ENCODE results near the gene SPTA1. TPM values are rescaled to one million over a fixed set of nuclear protein-coding genes. Genes with fewer than 3 reads are reported as not detected.

Gene SPTA1
- total and polyA plus RNA-seq, 2 of the 8 experiments (the other 6 are each of a cell fraction or from before 2014, with no cell fraction given) = not detected

DNA sequence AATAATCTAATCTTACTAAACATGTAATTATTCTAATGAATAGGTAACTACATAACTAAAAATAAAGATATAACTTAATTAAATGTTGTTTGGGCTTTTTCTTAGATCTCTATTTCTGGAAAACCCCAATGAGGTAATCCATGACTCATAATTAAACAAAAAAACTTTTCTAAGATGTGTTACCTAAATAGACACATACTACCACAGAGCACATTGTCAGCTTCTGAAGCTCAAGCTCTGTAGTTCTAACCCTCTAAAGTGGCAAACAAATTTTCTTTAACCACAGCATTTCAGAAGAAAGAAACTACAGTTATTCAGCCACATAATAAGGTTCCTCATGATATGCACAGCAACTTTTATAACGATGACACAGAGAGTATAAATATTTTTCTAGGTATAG is 29.8 kb upstream of the SPTA1 start:
- no peak overlapping the region for H2AK5ac ChIP-seq (ENCODE audit: low read depth, low read length)
- CTCF ChIA-PET (ENCODE audit: partially characterized antibody) = no interaction called here
- WGBS, 2 experiments (ENCODE audit: extremely low coverage in 1 of 2, insufficient coverage in 1 of 2, insufficient read length in 1 of 2, insufficient replicate concordance in 2 of 2, low coverage in 1 of 2, low lambda C conversion rate in 2 of 2, missing lambda C conversion rate in 1 of 2) = 89% methylated on average over 1 of the region's 1 CpG; no CpG with 5 or more reads in 1 of the 2 experiments
- TF ChIP-seq HDAC2 (IDR thresholded peaks at IDR 0.05; ENCODE audit: borderline replicate concordance in 1 of 2, low read depth in 2 of 2, low read length in 2 of 2) (no peak), YY1 (IDR thresholded peaks at IDR 0.05; ENCODE audit: low read depth, low read length) (no peak)

More for the DNA sequence above, 29.8 kb upstream of the SPTA1 start:
- no peak overlapping the region for H3K23ac ChIP-seq (ENCODE audit: insufficient read length)
- H3K27ac ChIP-seq (ENCODE audit: low read depth, low read length) = no peak overlapping the region
- POLR2A ChIA-PET (ENCODE audit: partially characterized antibody) = no interaction called here
- no peaks in the 10 kb centered on the region for H4K20me1 ChIP-seq (replicated peaks in 1 of 2; ENCODE audit: control insufficient read depth in 1 of 2, insufficient read depth in 2 of 2, low read length in 2 of 2)
- no peak overlapping the region for H2BK5ac ChIP-seq (ENCODE audit: low read depth, low read length)
- H3K23me2 ChIP-seq (ENCODE audit: low read depth, low read length) = no peaks in the 10 kb centered on the region
- H3K4me1 ChIP-seq (replicated peaks in 1 of 4; ENCODE audit: control insufficient read depth in 3 of 4, insufficient read depth in 4 of 4, low read length in 3 of 4) = no peaks in the 10 kb centered on the region
- H3K18ac ChIP-seq (ENCODE audit: extremely low read depth, low read length) = no peak overlapping the region
- FAIRE-seq = no peak
- no peaks in the 10 kb centered on the region for H3K36me3 ChIP-seq (ENCODE audit: control insufficient read depth in 2 of 4, insufficient read depth in 4 of 4, low read length in 3 of 4)
- no peak overlapping the region for H3K4me3 ChIP-seq (ENCODE audit: extremely low read depth in 1 of 4, insufficient read depth in 2 of 4, low read depth in 3 of 4, low read length in 4 of 4)
- no peaks in the 10 kb centered on the region for H3K79me2 ChIP-seq (ENCODE audit: control insufficient read depth in 1 of 2, insufficient read depth in 2 of 2, low read length in 2 of 2)
- no peak overlapping the region for H3K56ac ChIP-seq (replicated peaks; ENCODE audit: insufficient read length, low read depth, low read length)
- H3K79me1 ChIP-seq (ENCODE audit: low read depth, low read length) = no peaks in the 10 kb centered on the region
- no peak overlapping the region for H3K4ac ChIP-seq (replicated peaks; ENCODE audit: insufficient read length, low read depth, low read length)
- H3K14ac ChIP-seq (ENCODE audit: insufficient read length) = no peak overlapping the region
- H4K8ac ChIP-seq (ENCODE audit: extremely low read depth, insufficient read depth, low read length) = no peak overlapping the region
- H2BK20ac ChIP-seq (ENCODE audit: low read length) = no peak overlapping the region
- no peaks in the 10 kb centered on the region for H3K9me3 ChIP-seq (ENCODE audit: insufficient read depth in 2 of 2, low read depth in 1 of 2, low read length in 1 of 2)
- no peaks in the 10 kb centered on the region for H3K27me3 ChIP-seq (replicated peaks in 1 of 4; ENCODE audit: control insufficient read depth in 3 of 4, extremely low read depth in 1 of 4, insufficient read depth in 3 of 4, low read length in 3 of 4)
- no peak overlapping the region for H4K5ac ChIP-seq (ENCODE audit: insufficient read length, low read depth, low read length)
- H3K4me2 ChIP-seq (ENCODE audit: insufficient read depth in 1 of 2, low read depth in 2 of 2, low read length in 2 of 2) = no peak overlapping the region
- H2BK15ac ChIP-seq (ENCODE audit: low read length) = no peak overlapping the region
- no peak overlapping the region for H2AFZ ChIP-seq (ENCODE audit: low read length)
- H2BK12ac ChIP-seq (ENCODE audit: low read depth, low read length) = no peak overlapping the region
- no peak overlapping the region for H2BK120ac ChIP-seq (replicated peaks; ENCODE audit: low read depth, low read length)
- H4K91ac ChIP-seq (replicated peaks; ENCODE audit: insufficient read length, low read length) = no peak overlapping the region
- no peak for DNase-seq (ENCODE audit: low read depth in 1 of 2, low spot score in 2 of 2)
- H3K9ac ChIP-seq (replicated peaks in 1 of 4; ENCODE audit: extremely low read depth in 1 of 4, low read depth in 3 of 4, low read length in 3 of 4) = no peak overlapping the region
